ENCODE data around the gene NIT1.
"Not testable (repeated sequence)": the region's sequence is repeated elsewhere in the genome, so short reads cannot be mapped to it uniquely, and the experiment has no call there.

NIT1 gene

DNA sequence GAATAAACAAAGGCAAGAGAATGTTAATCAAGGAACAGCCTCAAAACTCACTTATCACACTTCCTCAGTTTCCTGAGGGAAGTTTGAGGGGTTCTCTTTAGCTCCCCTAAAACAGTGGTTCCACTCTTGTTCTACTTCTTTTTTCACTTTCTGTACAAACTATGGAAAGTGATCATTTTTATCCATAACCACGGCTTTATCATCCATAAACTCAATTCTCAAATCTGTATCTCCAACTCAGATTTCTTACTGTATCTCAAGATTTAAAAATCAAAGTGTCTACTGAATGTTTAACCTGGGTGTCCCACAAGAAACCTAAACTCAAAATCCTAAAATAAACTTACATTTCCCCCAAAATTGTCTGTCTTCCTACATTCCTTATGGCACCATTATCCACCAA, 4.0 kb upstream of the NIT1 start:
- DNase-seq (ENCODE audit: low read depth) = no peak

DNA sequence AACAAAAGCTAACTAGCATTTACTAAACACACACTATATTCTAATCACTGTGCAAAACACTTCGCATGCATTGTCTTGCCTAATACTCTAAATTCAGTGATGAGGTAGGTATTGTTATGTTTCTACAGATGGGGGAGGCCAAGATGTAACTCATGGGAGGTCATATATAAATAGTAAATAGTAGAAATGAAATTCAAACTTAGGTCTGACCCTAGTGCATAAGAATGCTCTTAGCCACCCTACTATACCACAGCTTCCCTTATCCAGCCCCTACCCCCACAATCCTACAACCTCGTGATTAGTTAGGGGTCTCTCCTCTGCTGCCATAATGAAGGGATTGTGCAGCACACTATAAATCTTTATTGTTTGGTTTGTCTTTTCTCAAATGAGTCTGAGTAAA, 3.3 kb upstream of the NIT1 start:
- no peak for DNase-seq (ENCODE audit: low read depth)

DNA sequence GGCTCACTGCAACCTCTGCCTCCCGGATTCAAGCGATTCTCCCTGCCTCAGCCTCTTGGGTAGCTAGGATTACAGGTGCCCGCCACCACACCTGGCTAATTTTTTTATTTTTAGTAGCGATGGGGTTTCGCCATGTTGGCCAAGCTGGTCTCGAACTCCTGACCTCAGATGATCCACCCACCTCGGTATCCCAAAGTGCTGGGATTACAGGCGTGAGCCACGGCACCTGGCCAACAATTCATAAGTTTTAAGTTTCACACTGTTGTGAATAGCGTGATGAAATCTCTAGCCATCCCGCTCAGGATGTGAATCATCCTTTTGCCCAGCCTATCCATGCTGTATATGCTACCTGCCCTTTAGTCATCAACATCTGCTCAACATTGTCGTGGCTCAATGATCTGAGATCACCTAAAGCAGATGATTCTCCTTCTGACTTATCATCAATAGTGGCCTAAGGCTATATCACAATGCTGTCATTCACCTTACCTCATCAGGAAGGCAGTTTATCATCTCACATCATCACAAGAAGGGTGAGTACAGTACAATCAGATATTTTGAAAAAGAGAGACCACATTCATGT, 2.7 kb upstream of the NIT1 start:
- DNase-seq (ENCODE audit: low read depth) = no peak

GRCh38 chr1:161115961-161116360, 1.9 kb upstream of the NIT1 start:
- not testable (repeated sequence) for DNase-seq (ENCODE audit: low read depth)

- peak; percentile 39 for DNase-seq (ENCODE audit: low read depth)
Measured at GRCh38 chr1:161119092-161119903, 1.4 kb downstream of the NIT1 start.

DNA sequence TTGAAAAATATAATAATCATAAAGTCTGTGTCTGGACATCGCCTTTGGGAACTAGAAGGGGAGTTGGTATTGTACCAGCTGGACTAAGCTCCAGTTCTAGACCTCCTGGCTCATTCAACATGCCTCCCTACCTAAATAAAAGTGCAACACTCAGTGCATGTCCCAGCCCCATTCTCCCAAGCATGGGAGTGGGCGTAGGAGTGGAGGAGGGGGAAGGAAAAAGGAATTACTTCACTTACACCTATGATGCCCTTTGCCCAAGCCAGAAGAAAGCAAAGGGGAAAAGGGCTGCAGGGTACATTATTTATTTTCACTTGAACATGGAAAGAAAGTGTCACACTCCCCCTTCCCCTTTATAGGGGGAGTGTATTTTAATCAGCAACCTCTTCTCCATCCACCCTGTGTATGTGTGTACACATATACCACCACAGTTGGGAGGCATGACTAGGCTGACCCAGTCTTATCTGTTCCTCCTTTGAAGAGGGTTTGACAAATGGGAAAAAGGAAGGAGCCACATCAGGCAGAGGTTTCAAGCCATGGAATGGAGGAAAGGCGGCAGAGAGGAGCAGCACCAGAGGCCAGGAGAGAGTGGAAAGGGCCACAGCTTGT, 3.2 kb downstream of the NIT1 start:
- DNase-seq (ENCODE audit: low read depth) = no peak

- no peak for DNase-seq (ENCODE audit: low read depth)
Measured at GRCh38 chr1:161121834-161122233, 3.9 kb downstream of the NIT1 start.

DNA sequence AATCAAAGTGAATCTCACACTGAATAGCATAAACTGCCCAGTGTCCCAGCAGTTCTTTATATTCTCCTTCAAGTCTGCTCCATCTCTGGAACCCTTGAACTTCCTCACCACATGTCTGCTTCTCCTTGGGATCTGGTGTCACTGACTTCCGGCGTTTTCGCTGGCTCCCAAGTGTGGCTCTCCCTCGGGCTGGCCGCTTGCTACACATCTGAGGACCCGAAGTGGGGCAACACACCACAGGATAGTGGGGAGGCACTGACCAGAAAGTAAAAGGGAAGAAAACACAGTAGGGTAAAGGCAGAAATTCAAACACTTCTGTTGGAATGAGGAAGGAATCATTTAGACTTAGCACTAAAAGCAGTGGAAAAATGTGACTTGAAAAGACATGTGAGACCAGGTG, 5.1 kb downstream of the NIT1 start:
- no peak for DNase-seq (ENCODE audit: low read depth)

- DNase-seq (ENCODE audit: low read depth) = no peak
Measured at GRCh38 chr1:161127649-161128048, 9.7 kb downstream of the NIT1 start.

- no peak for DNase-seq (ENCODE audit: low read depth)
Measured at GRCh38 chr1:161128591-161129420, 10.9 kb downstream of the NIT1 start.

GRCh38 chr1:161130266-161130665, 12.4 kb downstream of the NIT1 start:
- no peak for DNase-seq (ENCODE audit: low read depth)

DNA sequence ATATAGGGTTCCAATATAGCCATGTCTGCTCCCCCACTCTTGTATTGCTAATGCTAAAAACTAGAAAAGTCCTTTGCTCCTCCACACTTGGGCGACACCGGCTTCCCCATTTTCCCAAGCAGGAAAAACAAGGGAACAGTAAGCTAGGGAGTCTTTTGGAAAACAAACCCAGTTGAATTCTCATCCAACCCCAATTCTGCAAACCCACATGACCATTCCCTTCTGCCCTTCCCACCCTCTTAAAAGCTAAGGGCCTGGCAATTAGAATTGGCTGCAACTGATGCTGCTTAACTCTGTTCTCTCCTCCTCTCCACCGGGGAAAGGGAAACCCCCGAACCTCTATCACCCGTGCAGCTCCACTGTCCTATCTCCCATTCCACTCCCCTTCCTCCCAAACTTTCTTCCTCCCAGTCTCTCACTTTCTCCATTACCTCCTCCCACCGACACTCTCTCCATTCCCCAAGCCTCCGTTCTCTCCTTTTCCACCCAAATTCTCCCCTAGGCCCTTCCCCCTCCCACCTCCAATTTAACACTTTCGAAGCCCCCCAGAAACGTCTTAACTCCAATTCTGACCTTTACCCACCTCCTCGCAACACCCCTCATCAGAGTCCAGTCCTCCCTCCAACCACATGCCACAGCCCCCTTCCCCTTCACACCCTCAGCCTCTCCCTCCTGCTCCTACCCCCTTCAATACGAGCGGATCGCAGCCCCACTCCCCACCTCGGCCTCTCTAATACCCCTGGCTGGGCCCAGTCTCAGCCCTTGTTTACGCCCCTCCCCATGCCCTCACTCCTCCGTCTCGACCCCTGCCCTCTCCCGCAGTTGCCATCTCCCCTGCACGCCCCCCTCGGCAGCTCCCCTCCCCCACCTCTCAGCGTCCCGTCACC, 13.9 kb downstream of the NIT1 start:
- DNase-seq (ENCODE audit: low read depth) = no peak

DNA sequence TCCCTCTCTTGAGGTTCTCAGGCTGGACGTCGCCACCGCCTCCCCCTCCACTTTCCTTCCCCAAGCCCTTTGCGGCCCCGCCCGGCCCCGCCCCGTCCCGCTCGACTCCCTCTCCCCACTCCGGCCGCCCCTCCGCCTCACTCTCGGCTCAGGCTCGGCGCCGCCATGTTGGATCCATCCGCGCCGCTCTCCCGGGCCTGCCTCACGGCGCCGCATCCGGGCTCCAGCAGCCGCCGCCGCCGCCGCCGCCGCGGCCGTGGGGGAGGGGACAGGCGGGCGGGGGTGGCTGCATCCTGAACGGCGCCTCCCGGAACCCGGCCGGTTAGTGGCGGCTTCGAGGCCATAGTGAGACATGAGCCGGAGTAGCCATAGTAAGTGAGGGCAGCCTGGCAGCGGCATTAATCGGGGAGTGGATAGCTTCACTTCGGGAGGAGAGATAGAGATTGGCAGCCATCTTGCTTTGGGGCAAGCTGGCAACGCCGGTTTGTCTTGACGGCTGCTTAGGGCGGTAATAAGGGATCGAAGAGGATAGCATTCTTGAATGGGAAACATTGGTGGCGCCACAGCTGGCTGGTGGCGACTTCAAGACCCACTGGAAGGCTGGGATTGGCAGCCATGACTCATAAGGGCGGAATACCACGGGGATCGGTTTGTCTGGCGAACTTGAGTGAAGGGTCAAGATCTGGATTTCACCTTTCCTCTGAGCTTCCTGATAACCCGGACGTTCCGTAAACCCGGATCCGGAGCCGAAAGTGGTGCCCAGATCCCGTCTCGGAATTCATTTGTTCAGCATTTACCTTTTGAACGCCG, 14.7 kb downstream of the NIT1 start, which contains the start of gene DEDD:
Gene DEDD (minus strand): TSS at position 258 of the 810 bp plus-strand sequence. CDS start 8,205 bp downstream, outside the sequence.
- DNase-seq (ENCODE audit: low read depth) = peak; percentile 82

GRCh38 chr1:161133220-161133740, 15.4 kb downstream of the NIT1 start:
- DNase-seq (ENCODE audit: low read depth) = no peak

DNA sequence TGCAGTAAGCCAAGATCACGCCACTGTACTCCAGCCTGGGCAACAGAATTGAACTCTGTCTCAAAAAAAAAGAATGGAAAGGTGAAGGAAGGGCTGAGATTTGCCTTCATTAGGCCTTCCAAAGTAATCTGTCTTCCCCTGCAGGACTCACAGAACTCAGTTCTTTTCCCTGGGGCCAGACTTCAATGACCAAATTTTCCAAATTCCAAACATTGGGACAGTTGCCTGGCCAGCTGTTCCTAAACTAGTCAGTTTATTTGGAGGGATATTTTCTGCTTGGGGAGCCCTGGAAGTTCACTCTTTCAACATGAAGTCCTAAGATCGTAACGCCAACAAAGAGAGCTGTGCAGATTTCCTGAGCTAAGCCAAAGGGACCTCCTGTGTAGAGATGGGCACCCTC, 20.0 kb downstream of the NIT1 start:
- DNase-seq (ENCODE audit: low read depth) = no peak

- DNase-seq (ENCODE audit: low read depth) = no peak
Measured at GRCh38 chr1:161138431-161138830, 20.5 kb downstream of the NIT1 start.

DNA sequence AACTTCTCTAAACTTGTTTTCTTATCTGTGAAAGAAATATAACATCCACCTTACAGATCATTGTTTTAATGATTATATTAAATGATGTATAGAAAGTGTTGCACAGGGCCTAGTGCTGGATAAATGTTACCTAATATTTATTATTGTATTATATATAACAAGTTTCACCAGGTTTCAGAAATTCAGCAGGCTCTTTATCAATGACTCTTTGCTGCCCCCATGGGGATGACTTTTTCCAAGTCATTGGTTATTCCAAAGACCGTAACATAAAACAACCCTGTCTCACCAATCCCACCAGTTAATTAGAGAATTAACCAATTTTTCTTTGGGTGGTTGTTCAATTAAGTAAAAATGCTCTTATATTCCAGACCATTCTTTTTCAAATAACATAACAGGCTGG, 21.9 kb downstream of the NIT1 start:
- no peak for DNase-seq (ENCODE audit: low read depth)

- no peak for DNase-seq (ENCODE audit: low read depth)
Measured at GRCh38 chr1:161140755-161141400, 23.0 kb downstream of the NIT1 start.

- DNase-seq (ENCODE audit: low read depth) = no peak
Measured at GRCh38 chr1:161145832-161146231, 27.9 kb downstream of the NIT1 start.

DNA sequence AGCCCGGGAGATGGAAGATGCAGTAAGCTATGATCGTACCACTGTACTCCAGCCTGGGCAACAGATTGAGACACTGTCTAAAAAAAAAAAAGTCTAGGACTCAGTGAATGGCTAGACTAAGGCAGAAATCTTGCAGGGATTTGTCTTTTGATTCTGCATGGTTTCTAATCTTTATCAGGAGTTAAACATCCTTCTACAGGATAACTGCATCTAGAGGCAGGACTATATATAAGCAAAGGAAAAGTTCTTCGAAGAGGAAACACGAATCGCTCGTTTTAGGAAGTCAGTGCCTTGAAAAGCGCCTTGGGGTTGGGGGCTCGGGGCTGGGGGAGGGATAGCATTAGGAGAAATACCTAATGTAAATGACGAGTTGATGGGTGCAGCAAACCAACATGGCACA, 35.3 kb downstream of the NIT1 start:
- no peak for DNase-seq (ENCODE audit: low read depth)
